HG03135 (cell line): ENCODE data around the gene MEP1B.
"Not testable (repeated sequence)": the region's sequence is repeated elsewhere in the genome, so short reads cannot be mapped to it uniquely, and the experiment has no call there.

Experiments
- ATAC-seq: cut with Tn5 transposase; IDR thresholded peaks from one replicate; pipeline ENCODE4 v1.9.1; 2021; ENCODE audit warnings: mild to moderate bottlenecking, moderate library complexity; ENCODE audit not compliant: unreplicated experiment

MEP1B gene

DNA sequence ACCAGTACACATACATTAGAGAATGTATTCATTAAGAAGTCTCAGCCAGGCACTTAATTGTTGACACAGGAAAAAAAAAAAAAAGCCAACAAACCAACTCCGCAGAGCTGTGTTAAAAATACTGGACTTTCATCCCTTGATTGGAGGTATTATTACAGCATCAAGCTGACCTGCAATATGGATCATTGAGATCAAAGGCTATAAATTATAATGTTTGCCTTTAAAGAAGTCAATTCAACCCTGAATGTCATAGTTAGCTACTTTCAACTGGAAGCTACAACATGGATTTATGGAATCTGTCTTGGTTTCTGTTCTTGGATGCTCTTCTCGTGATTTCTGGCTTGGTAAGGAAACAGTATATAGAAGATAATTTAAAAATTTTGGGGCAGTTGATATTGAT lies at the start of gene MEP1B:
Gene MEP1B (plus strand): TSS at position 250 of the 400 bp plus-strand sequence. CDS start 32 bp downstream, at position 282.
- no peak for ATAC-seq

DNA sequence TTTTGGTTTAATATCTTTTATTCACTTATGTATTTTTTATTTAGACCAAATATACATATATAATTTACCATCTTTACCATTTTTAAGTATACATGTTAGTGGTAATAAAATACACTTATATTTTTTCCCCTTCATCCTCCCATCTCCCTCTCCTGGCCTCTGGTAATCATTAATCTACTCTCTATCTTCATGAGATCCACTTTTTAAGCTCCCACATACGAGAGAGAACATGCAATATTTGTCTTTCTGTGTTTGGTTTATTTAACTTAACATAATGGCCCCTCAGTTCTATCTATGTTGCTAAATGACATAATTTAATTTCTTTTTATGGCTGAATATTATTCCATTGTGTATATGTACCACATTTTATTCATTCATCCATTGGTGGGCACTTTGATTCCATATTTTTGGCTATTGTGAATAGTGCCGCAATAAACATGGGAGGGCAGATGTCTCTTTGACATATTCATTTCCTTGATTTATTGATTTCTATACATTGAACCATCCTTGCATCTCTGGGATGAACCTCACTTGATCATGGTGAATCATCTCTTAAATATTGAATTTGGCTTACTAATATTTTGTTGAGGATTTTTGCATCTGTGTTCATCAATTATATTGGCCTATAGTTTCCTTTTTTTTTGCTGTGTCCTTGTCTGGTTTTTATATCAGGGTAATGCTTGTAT lies 41.5 kb upstream of the MEP1B start:
- no peak for ATAC-seq

DNA sequence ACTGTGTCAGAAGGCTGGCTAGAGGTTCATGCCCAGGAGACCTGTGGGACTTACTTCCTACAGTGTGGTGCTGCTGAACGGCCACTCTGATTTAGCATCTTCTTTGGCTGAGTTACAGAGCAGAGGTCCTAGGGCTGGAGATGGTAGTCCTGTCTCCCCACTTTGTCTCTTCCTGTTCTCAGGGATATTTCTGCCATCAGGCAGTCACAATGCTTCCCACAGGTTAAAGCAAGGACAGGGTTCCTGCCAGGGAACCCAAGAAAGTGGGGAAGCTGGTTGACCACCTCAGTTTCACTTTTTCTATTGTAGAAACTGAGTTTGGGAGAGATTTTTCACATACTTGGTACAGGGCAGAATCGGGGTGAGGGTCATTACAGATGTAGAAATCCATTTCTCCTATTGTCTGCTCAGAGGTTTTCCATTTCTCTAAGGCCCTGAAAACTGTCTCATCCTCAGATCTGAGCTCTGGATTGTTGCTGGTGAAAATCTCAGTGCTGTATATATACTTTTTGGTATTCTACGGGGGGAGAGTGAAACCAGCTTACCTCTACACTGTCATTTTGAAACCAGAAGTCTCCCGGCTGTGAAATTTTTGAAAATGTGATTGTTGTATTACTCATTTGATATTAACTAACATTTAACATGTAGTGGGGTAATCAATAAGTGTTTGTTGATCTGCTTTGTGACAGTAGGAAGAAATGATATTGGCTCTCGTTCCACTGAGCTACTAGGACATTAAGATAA lies 37.0 kb upstream of the MEP1B start:
- ATAC-seq = peak; percentile 86

DNA sequence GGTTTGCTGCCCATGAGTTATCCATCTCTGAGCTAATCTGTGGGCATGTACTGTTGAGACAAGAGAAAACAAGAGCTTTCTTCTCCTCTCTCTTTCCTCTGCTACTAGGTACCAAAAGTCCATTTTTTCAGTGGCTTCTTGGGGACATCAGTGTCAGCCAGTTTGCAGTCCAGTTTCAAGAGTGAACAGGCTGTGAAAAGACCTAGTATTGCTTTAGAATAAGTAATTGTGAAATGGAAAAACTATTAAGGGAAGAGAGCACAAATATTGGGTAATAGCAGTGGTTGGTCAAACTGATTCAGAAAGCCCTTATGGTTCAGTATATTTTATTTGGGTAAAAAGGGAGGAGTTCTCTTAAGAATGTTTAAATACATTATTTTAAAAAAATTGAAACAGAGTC lies 33.0 kb upstream of the MEP1B start:
- ATAC-seq = no peak

DNA sequence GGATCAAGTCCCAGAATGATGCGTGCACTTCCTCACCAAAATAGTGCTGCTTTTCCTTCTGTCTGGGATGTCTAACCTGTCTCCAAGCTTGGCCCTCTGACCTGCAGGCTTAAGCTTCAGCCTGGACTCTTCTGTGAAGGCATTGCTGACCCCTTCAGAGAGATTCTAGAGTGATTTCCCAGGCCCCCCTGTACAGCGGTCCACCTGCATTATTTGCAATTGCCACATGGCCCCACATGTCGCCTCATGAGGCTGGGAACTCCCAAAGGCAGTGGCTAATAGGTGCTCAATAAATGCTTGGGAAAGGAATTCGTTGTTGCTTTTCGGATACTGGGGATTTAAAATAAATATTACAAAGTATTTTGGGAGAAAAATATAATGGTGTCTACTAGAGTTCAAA lies 32.3 kb upstream of the MEP1B start:
- no peak for ATAC-seq

DNA sequence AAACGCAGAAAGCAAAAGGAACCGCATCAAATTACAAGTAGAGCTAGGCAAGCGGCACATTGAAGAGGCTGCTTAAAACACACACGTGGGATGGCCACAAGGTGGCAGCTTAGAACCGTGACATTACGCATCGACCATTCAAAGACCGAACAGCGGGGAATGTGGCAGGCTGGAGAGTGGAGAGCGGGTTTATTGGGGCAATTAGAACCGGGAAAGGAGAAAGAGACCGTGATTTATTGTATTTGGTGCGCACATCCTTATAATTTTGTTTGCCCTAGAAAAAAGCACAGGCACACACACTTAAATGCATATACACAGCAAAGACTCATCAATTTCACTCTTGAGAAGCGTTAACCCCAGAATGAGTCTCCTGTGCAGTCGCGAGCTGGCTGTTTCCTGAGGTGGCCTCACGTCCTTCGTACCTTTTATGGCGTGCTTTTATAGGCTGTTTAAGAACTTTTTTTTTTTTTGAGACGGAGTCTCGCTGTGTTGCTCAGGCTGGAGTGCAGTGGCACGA lies 31.7 kb upstream of the MEP1B start:
- peak; percentile 87 for ATAC-seq

DNA sequence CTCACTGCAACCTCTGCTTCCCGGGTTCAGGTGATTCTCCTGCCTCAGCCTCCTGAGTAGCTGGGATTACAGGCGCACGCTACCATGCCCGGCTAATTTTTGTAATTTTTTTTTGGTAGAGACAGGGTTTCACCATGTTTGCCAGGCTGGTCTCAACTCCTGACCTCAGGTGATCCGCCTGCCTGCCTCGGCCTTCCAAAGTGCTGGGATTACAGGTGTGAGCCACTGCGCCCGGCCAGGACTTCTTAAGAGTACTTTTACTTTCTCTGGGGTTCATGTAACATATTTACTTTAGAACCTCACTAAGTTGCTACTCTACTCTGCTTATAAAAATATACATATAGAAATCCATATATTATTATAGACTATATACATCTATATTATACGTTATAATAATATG lies 31.2 kb upstream of the MEP1B start:
- ATAC-seq = not testable (repeated sequence)

DNA sequence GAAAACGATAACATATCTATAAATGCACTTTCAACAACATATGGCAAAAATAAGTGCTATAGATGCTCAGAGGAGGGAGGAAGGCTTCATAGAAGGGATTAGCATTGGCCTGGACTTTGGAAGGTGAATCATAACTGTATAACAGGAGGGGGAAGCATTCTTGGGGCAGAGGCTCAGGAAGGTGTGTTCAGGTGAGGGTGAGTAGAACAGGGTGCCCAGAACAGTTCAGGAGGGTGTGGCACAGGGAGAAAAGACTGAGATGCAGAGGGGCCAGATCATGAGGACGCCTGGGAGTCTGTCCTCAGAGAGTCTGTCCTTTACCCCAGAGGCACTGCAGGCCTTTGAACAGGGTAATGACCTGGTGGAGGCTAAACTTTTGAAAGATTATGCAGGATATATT lies 29.3 kb upstream of the MEP1B start:
- ATAC-seq = no peak

DNA sequence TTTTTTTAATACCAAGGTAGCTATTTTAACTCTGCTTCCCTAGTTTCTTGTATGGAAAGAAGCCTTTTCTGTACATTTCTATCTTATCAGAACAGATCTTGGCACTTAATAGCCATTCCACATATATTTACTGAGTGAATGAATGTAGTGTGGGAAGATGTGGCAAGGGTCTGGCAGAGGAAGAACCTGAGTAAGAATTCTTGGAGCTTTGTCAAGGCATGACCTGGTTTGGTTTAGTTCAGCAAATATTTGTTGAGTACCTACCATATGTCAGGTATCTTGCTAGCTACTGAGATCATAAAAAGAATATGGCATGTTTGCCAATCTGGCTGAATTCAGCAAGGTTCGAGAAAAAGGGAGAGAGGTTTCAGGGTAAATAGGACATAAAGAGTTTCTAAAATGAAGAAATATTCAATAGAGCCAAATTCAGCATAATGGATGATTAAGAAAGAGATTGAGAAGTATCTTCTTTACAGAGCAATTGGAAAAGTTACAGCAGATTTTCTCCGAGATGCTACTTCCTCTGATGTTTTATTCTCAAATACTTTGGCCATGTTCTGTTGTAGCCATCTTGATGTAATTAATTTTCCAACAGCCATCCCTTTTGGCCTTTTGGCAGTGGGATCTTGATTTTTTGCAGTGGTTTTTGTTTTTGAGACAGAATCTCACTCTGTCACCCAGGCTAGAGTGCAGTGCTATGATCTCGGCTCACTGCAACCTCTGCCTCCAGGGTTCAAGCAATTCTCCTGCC lies 21.7 kb upstream of the MEP1B start:
- ATAC-seq = no peak

DNA sequence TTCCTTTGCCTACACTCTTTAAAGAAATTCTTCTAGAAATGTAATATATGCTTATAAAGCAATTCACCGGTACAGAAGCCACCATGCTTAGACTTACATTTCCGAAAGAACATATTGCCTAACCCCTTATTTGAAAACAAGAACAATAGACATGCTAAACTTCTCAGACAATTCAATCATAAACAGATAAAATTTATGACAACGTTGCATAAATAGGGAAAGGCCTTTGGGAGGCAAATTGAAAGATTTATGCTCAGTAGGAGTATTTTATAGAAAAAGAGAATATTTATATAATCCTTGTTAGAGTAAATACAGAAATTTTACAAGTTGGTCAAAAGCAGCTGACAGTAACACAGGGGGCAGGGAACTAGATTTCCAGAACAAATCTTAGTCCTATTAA lies 16.2 kb upstream of the MEP1B start:
- ATAC-seq = no peak

DNA sequence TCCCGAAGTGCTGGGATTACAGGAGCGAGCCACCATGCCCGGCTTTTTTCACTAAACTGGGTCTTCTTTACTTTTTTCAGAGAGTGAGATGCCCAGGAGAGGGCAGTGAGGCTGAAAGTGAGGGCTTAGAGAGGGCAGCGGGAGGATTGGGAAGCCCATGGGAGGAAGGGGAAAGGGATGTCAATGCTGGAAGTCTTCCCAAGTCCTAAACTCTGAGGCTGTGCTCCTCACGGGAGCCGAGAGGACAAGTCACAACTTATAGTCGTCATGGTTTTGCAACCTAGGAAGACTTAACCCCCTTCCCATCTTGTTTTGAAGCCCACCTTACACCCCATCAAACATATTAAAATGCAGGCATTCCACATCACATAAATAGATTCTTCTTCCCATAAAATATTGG lies 15.1 kb upstream of the MEP1B start:
- no peak for ATAC-seq

DNA sequence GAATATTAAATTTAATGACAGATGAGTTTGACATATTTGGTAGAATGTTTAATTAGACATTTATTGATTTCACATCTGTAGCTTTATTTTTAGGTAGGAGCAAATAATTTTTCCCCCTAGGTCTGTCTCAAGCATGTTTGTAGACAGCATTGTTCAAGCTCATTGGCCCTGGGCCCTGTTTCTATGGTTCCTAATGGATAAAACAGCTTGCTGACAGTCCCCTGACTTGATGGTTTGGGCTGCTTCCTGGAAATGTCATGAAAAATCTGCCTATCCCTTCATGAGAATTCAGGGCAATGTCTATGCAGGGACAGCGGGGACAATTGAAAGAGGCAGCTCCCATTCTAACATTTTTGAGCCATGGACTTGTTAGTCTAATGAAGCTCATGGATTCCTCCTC lies 14.6 kb upstream of the MEP1B start:
- no peak for ATAC-seq

DNA sequence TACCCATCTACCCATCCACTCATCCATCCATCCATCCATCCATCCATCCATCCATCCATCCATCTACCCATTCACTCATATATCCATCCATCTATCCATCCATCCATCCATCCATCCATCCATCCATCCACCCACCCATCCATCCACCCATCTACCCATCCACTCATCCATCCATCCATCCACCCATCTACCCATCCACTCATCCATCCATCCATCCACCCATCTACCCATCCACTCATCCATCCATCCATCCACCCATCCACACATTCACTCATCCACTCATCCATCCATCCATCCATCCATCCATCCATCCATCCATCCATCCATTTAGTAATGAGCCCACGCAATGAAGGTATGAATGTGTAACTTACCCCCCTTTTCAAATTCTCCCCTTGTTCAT lies 13.1 kb upstream of the MEP1B start:
- ATAC-seq = not testable (repeated sequence)

DNA sequence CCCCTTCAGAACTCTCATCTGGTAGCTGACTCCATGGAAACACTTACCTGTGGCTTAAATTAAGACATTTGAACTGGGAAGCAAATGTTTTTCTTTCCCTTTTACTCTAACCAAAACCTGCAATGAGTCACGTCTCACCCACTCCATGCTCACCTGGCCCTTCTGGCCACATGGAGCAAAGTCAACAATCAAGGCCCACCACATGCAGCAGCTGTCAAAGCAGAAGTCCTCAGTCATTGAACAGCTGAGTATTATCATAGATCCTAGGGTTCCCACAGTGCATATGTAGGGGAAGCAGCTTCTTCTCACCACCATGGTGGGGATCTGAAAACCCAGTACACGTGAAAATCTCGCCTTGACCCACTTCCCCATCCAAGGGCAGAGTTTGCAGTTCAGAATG lies 12.3 kb upstream of the MEP1B start:
- ATAC-seq = no peak

DNA sequence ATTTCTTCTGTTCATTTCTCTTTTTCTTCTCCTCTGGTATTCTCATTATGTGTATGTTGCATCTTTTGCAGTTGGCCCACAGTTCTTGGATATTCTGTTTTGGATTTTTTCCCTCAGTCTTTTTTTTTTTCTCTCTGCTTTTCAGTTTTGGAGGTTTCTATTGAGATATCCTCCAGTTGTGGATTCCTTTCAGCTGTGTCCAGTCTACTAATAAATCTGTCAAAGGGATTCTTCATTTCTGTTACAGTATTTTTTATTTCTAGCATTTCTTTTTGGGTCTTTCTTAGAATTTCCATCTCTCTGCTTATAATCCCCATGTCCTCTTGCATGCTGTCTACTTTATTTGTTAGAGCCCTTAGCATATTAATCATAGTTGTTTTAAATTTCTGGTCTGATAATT lies 6.3 kb upstream of the MEP1B start:
- no peak for ATAC-seq

DNA sequence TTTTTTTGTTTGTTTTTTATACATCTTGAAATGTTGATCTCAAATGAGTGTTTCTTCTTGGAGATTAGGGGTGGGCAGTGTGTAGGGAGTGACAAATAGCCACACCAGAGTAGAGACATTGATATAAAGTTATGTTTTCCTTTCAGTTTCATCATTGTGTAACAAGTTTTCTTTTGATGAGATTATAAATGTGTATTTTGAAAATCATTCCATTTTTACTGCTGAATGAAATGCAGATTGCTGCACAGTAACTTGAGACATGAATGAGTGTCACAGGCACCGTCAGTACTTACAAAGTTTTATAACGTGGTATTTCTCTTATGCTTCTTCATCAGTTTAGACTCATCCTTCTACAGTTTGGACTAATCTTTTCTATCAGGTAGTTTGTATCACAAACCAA lies 370 bp downstream of the MEP1B start:
- ATAC-seq = no peak

DNA sequence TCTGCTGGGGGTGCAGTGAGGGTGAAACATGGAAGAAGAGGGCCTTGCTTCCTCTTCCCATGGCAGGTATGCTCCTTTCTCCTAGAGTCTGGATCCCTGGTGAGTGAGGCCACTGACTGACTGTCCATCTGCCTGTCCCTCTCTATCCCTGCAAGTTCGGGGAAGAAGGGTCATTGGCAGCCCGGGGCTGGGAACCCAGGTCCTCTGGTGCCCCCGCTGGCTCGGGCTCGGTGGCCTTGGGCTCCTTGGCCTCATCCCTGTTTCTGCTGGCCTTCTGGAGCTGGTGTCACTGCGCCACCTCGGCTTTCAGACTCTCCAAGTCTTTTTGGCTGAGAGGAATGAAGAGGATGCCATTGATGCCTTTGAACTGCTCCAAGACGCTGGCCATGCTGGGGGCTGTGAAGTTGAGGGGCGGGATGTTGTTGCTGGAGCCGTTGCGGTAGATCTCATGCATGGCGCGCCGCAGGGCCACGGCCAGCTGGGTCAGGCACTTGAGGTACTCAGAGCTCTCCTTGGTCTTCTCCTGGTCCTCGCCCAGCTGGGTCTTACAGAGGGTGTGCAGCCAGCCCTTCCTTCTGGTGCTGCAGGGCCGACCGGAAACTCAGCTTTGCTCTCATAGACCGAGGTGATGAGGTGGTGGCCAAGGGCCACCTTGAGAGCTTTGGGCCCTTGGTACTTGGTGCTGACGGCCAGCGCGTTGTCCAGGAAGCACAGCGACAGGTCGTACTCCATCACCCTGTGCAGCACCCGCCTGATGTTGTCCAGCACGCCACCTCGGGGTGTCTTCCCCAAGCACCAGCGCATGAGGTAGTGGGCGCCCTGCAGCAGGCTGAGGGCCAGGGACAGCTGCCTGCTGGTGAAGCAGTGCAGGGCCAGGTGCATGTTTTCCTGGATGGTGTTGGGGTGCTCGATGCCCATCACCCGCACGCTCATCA lies 6.3 kb downstream of the MEP1B start:
- ATAC-seq = no peak

DNA sequence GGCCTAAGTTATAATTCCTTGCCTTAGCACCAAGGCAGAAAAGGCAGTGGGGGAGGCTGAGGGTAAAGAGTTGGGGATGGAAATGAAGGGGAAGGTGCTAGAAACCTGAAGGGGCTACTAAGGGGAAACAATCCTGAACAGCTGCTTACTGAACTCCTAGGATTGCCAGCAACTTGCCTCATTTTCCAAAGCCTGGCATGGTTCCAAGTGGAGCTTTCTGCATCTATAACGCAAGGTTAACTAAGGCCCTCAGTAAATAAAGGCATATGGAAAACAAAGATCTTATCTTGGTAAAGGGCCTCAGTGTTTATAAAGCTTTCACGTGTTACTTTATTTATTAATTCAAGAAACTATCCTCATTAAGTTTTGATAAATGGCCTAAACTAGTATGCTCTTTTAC lies 10.9 kb downstream of the MEP1B start:
- no peak for ATAC-seq

DNA sequence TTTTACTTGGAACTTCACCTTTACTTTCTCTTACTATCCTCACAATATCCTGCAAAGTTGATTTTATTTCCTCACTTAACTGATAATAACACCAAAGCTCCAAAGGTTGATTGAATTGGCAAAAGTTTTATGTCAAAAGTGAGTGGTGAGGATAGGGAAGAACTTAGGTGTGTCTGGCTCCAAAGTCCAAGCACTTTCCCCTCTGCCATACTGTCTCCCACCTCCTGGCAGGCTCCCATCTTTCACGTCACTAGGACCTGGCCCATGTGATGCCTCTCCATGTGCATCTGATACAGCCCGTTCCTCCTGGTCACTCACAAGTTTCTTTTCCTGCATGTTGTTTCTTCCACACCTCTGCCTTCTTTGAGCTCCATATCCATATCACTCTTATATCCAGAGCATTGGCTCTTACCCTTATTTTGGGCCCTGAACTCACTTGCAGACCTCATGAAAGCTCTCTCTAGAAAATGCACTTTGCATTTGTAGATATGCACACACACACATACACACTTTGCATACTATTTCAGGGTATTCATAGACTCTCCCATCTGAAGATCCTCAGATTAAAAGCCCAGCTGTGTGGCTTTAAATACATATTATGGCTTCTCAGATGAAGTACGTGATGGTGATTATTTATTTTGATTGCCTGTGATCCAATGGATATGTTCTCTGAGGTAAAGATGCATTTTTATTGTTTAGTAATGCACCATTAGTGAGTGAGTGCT lies 12.3 kb downstream of the MEP1B start:
- ATAC-seq = no peak

DNA sequence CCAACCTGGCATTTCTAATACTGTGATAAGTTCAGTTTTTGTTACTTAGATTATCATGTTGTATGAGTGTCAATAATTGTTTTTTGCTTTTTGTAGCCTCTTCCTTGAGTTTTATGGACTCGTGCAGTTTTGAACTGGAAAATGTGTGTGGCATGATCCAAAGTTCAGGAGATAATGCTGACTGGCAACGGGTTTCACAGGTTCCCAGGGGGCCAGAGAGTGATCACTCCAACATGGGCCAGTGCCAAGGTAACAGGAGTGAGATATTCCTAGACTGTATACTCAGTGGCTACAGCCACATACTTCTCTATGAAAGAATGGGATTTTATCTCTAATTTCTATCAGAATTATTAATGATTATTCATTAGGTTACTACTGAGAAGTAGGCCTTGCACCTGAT lies 18.2 kb downstream of the MEP1B start:
- ATAC-seq = no peak
